ENCODE measurements around the gene FBXO7. TPM values are rescaled to one million over a fixed set of nuclear protein-coding genes. Genes with fewer than 3 reads are reported as not detected.

FBXO7 gene
- polyA plus RNA-seq, 1 donor: 99.4 TPM

- H3K27ac ChIP-seq (ENCODE audit: low read length): no peak overlapping the region
- no peaks in the 10 kb centered on the region for H3K36me3 ChIP-seq (ENCODE audit: control insufficient read depth, insufficient read depth, low read length)
- no peaks in the 10 kb centered on the region for H3K9me3 ChIP-seq (ENCODE audit: control insufficient read depth, low read depth, low read length)
- no CpG with 5 or more reads among the region's 2 CpGs for WGBS (ENCODE audit: insufficient coverage, low lambda C conversion rate)
- no peak for DNase-seq
- H3K4me1 ChIP-seq (ENCODE audit: control insufficient read depth, insufficient read depth, low read length): peaks cover 10% of the 10 kb centered on the region
- H3K27me3 ChIP-seq (ENCODE audit: control insufficient read depth, insufficient read depth, low read length): no peaks in the 10 kb centered on the region
- H3K4me3 ChIP-seq (ENCODE audit: low read length): no peak overlapping the region
Measured at GRCh38 chr22:32536352-32536751, 61.7 kb downstream of the FBXO7 start.

GRCh38 chr22:32538521-32538920 is 63.9 kb downstream of the FBXO7 start:
- 90% methylated on average over 2 of the region's 7 CpGs for WGBS (ENCODE audit: insufficient coverage, low lambda C conversion rate)
- no peaks in the 10 kb centered on the region for H3K36me3 ChIP-seq (ENCODE audit: control insufficient read depth, insufficient read depth, low read length)

GRCh38 chr22:32539631-32540421 is 65.2 kb downstream of the FBXO7 start:
- no peaks in the 10 kb centered on the region for H3K36me3 ChIP-seq (ENCODE audit: control insufficient read depth, insufficient read depth, low read length)
- H3K4me3 ChIP-seq (ENCODE audit: low read length): no peak overlapping the region
- H3K4me1 ChIP-seq (ENCODE audit: control insufficient read depth, insufficient read depth, low read length): no peaks in the 10 kb centered on the region
- H3K27ac ChIP-seq (ENCODE audit: low read length): no peak overlapping the region
- peak; percentile 42 to 62 for DNase-seq
- 8% methylated on average over 2 of the region's 10 CpGs for whole genome bisulfite sequencing (ENCODE audit: insufficient coverage, low lambda C conversion rate)
- no peaks in the 10 kb centered on the region for H3K27me3 ChIP-seq (ENCODE audit: control insufficient read depth, insufficient read depth, low read length)
- no peaks in the 10 kb centered on the region for H3K9me3 ChIP-seq (ENCODE audit: control insufficient read depth, low read depth, low read length)

More at GRCh38 chr22:32538521-32538920, 63.9 kb downstream of the FBXO7 start:
- DNase-seq: no peak
- no peaks in the 10 kb centered on the region for H3K9me3 ChIP-seq (ENCODE audit: control insufficient read depth, low read depth, low read length)
- H3K4me1 ChIP-seq (ENCODE audit: control insufficient read depth, insufficient read depth, low read length): peaks cover 3% of the 10 kb centered on the region
- H3K27me3 ChIP-seq (ENCODE audit: control insufficient read depth, insufficient read depth, low read length): no peaks in the 10 kb centered on the region
- no peak overlapping the region for H3K4me3 ChIP-seq (ENCODE audit: low read length)
- no peak overlapping the region for H3K27ac ChIP-seq (ENCODE audit: low read length)

DNA sequence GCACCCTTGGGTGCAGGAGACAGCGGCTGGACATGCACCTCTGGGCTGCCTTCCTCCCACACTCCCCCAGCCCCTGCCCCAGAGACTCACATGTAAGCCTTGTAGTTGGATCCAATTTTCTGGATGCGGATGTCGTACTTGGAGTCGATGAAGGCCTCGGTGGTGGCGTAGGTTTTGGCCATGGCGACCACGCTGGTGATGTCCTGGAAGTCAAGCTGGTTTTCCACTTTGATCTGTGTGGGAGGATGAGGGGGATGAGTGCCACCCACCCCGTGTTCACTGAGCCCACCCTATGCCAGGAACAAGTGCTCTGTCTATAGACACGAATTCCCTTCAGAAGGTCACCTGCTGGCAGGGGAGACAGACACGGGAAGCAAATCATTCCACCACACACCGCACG is 66.9 kb downstream of the FBXO7 start:
- H3K4me3 ChIP-seq (ENCODE audit: low read length): no peak overlapping the region
- H3K9me3 ChIP-seq (ENCODE audit: control insufficient read depth, low read depth, low read length): no peaks in the 10 kb centered on the region
- no peaks in the 10 kb centered on the region for H3K4me1 ChIP-seq (ENCODE audit: control insufficient read depth, insufficient read depth, low read length)
- no peaks in the 10 kb centered on the region for H3K36me3 ChIP-seq (ENCODE audit: control insufficient read depth, insufficient read depth, low read length)
- no peak overlapping the region for H3K27ac ChIP-seq (ENCODE audit: low read length)
- no peaks in the 10 kb centered on the region for H3K27me3 ChIP-seq (ENCODE audit: control insufficient read depth, insufficient read depth, low read length)
- no peak for DNase-seq
- WGBS (ENCODE audit: insufficient coverage, low lambda C conversion rate): no CpG with 5 or more reads among the region's 13 CpGs

DNA sequence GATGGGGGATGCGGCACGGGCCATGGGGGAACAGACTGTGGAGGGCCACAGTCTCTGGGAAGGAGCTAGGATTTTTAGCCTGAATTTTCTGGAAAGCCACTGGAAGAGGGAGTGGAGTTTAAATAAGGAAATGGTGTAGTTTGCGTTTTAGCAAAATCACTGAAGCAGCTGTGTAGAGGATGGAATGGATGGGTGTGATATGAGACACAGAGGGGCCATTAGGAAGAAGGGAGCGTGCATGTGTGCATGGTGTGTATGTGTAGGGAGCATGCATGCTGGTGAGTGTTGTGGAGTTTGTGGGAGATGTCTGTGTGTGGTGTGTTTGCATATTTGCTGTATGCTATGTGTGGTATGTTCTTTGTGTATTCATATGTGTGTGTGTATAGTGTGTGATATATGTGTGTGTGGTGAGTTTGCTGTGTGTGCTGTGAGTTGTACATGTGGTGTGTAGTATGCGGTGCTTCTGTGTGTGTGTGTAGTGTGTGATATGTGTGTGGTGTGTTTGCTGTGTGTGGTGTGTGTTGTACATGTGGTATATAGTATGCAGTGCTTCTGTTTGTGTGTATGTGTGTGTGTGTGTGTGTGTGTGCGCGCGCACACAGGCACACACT is 67.6 kb downstream of the FBXO7 start:
- WGBS (ENCODE audit: insufficient coverage, low lambda C conversion rate): 100% methylated on average over 1 of the region's 8 CpGs
- Histone ChIP-seq H3K36me3 (ENCODE audit: control insufficient read depth, insufficient read depth, low read length) (no peaks in the 10 kb centered on the region), H3K4me1 (ENCODE audit: control insufficient read depth, insufficient read depth, low read length) (no peaks in the 10 kb centered on the region), H3K27ac (ENCODE audit: low read length) (no peak overlapping the region), H3K4me3 (ENCODE audit: low read length) (no peak overlapping the region), H3K9me3 (ENCODE audit: control insufficient read depth, low read depth, low read length) (no peaks in the 10 kb centered on the region), H3K27me3 (ENCODE audit: control insufficient read depth, insufficient read depth, low read length) (no peaks in the 10 kb centered on the region)
- DNase-seq: no peak

DNA sequence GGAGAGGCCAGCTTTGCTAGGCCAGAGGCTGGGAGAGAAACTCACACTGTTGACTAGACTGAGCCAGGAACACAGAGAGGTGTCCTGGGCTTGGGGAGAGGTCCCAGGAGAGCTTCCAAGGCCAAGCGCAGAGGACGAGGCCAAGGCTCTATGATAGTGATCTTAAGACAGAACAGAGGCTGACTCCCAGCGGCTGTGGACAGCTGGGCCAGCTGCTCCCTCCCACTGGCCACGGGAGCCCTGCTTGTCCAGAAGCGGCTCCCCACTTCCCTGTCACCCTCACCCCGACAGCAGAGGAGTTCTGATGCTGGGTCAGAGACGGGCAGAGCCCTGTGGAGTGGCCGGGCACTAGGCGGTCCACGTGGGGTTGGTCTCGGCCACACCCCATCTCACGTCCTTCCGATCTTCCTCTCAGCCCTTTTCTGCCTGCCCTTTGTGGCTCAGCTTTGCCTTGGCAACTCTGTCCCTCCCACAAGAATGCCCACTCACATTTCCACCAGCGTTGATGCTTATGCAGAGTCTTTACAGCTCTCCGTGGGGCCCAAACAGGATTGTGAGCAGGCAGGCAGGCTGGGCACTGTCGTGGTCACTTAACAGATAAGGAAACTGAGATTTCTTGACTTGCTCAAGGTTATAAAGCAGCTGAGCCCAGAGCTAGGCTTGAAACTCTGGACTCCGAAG is 68.2 kb downstream of the FBXO7 start:
- no peak overlapping the region for H3K4me3 ChIP-seq (ENCODE audit: low read length)
- H3K4me1 ChIP-seq (ENCODE audit: control insufficient read depth, insufficient read depth, low read length): no peaks in the 10 kb centered on the region
- no CpG with 5 or more reads among the region's 17 CpGs for WGBS (ENCODE audit: insufficient coverage, low lambda C conversion rate)
- H3K27ac ChIP-seq (ENCODE audit: low read length): no peak overlapping the region
- no peaks in the 10 kb centered on the region for H3K9me3 ChIP-seq (ENCODE audit: control insufficient read depth, low read depth, low read length)
- DNase-seq: no peak
- no peaks in the 10 kb centered on the region for H3K27me3 ChIP-seq (ENCODE audit: control insufficient read depth, insufficient read depth, low read length)
- H3K36me3 ChIP-seq (ENCODE audit: control insufficient read depth, insufficient read depth, low read length): no peaks in the 10 kb centered on the region

DNA sequence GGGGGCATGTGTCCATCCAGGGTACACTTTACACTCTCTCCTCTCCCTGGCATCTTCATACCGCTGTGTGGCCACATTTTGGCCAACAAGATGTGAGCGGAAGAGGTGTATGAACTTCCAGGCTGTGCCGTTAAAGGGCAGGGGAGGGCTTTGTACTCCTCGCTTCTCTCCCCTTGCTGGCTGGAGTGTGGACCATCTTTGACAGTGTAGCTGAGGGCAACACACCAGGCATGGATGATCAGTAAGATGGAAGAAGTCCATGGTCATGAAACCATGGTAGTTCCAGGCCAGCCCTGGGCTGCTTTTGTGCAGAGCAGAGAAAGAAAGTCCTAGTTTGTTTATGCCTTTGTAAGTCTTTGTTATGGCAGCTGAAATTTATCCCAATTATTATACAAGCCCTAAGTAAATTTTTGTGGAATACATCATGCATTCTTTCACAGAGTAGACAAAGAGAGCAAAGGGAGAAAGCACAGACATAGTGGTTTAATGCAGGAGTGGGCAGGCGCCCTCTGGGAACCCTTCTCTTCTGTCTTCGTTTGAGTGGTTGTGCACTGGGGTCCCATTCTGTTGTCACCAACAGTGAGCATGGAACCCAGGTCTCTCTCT is 70.4 kb downstream of the FBXO7 start:
- H3K4me3 ChIP-seq (ENCODE audit: low read length): no peak overlapping the region
- no peak overlapping the region for H3K27ac ChIP-seq (ENCODE audit: low read length)
- no peak for DNase-seq
- H3K36me3 ChIP-seq (ENCODE audit: control insufficient read depth, insufficient read depth, low read length): no peaks in the 10 kb centered on the region
- no peaks in the 10 kb centered on the region for H3K9me3 ChIP-seq (ENCODE audit: control insufficient read depth, low read depth, low read length)
- no CpG with 5 or more reads among the region's 6 CpGs for WGBS (ENCODE audit: insufficient coverage, low lambda C conversion rate)
- H3K27me3 ChIP-seq (ENCODE audit: control insufficient read depth, insufficient read depth, low read length): no peaks in the 10 kb centered on the region
- no peaks in the 10 kb centered on the region for H3K4me1 ChIP-seq (ENCODE audit: control insufficient read depth, insufficient read depth, low read length)

DNA sequence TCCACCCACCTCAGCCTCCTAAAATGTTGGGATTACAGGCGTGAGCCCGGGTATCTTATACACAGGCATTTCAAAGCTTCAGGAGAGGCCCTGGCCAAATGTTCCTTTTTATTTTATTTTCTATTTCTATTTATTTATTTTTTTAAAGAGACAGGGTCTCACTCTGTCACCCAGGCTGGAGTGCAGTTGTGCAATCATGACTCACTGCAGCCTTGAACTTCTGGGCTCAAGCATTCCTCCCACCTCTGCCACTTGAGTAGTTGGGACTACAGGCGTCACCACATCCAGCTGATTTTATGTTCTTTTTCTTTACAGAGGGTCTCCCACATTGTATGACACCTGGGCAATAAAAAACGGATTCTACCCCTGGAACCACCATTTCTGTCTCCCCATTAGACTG is 71.2 kb downstream of the FBXO7 start:
- H3K36me3 ChIP-seq (ENCODE audit: control insufficient read depth, insufficient read depth, low read length): no peaks in the 10 kb centered on the region
- no peak overlapping the region for H3K4me3 ChIP-seq (ENCODE audit: low read length)
- no CpG with 5 or more reads among the region's 4 CpGs for WGBS (ENCODE audit: insufficient coverage, low lambda C conversion rate)
- DNase-seq: no peak
- H3K27ac ChIP-seq (ENCODE audit: low read length): no peak overlapping the region
- H3K4me1 ChIP-seq (ENCODE audit: control insufficient read depth, insufficient read depth, low read length): no peaks in the 10 kb centered on the region
- H3K9me3 ChIP-seq (ENCODE audit: control insufficient read depth, low read depth, low read length): no peaks in the 10 kb centered on the region
- H3K27me3 ChIP-seq (ENCODE audit: control insufficient read depth, insufficient read depth, low read length): no peaks in the 10 kb centered on the region

- H3K27me3 ChIP-seq (ENCODE audit: control insufficient read depth, insufficient read depth, low read length): no peaks in the 10 kb centered on the region
- H3K4me1 ChIP-seq (ENCODE audit: control insufficient read depth, insufficient read depth, low read length): no peaks in the 10 kb centered on the region
- no peak for DNase-seq
- H3K4me3 ChIP-seq (ENCODE audit: low read length): no peak overlapping the region
- H3K27ac ChIP-seq (ENCODE audit: low read length): no peak overlapping the region
- H3K36me3 ChIP-seq (ENCODE audit: control insufficient read depth, insufficient read depth, low read length): no peaks in the 10 kb centered on the region
- H3K9me3 ChIP-seq (ENCODE audit: control insufficient read depth, low read depth, low read length): no peaks in the 10 kb centered on the region
- no CpG with 5 or more reads among the region's 4 CpGs for WGBS (ENCODE audit: insufficient coverage, low lambda C conversion rate)
Measured at GRCh38 chr22:32546496-32546895, 71.9 kb downstream of the FBXO7 start.

DNA sequence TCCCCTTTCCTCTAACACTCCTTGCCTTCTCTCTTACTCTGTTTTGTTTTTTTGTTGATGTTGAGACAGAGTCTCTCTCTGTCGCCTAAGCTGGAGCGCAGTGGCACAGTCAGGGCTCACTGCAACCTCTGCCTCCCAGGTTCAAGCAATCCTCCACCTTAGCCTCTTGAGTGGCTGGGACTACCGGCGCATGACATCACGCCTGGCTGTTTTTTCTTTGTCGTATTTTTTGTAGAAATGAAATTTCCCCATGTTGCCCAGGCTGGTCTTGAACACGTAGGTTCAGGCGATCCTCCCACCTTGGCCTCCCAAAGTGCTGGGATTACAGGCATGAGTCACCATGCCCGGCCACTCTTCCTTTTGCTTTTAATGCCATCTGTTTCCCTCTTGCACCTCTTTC is 72.3 kb downstream of the FBXO7 start:
- H3K27ac ChIP-seq (ENCODE audit: low read length): no peak overlapping the region
- WGBS (ENCODE audit: insufficient coverage, low lambda C conversion rate): 80% methylated on average over 1 of the region's 9 CpGs
- H3K4me3 ChIP-seq (ENCODE audit: low read length): no peak overlapping the region
- no peak for DNase-seq
- no peaks in the 10 kb centered on the region for H3K9me3 ChIP-seq (ENCODE audit: control insufficient read depth, low read depth, low read length)
- H3K36me3 ChIP-seq (ENCODE audit: control insufficient read depth, insufficient read depth, low read length): no peaks in the 10 kb centered on the region
- no peaks in the 10 kb centered on the region for H3K27me3 ChIP-seq (ENCODE audit: control insufficient read depth, insufficient read depth, low read length)
- H3K4me1 ChIP-seq (ENCODE audit: control insufficient read depth, insufficient read depth, low read length): no peaks in the 10 kb centered on the region
